HG03045 (cell line): Measurements from ENCODE around the gene MYO16.

ENCODE experiments used
- ATAC-seq: cut with Tn5 transposase; IDR thresholded peaks from one replicate; pipeline ENCODE4 v1.9.1; 2021; ENCODE audit warnings: mild to moderate bottlenecking, moderate library complexity; ENCODE audit not compliant: unreplicated experiment

Gene MYO16

DNA sequence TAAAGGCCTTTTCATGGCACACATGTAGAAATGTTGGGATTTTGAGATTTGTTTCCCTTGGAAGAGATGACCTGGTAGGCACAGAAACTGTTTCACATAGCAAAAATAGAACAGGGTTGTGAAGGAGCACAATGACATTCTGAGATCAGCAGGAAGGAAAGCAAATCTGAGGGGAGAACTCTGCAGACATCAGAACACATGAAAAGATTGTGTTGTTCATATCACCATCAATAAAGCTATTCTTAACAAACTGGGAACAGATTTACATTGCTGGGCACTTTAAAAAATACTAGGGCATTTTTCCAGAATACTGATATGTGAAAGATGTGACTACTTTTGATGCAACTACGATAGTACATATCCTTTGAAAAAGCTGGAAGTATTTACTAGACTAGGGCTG, 481.7 kb downstream of the MYO16 start:
- ATAC-seq, result no peak

DNA sequence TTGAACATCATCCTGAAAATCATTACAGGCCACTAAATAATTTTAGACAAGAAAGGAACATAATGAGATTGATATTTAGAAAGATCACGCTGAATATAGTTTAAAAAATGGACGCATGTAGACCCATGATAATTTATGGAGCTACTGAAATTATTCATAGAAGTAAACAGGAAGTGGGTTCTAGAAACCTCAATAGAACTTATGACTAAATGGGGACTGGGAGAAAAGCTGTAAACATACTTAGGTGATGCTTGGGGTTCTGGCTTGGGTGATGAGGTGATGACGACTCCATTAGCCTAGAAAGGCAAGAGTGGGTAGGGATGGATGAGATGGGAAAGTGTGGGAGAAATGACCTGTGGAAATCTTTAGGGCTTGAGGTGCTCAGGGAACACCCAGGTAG, 484.0 kb downstream of the MYO16 start:
- no peak for ATAC-seq

DNA sequence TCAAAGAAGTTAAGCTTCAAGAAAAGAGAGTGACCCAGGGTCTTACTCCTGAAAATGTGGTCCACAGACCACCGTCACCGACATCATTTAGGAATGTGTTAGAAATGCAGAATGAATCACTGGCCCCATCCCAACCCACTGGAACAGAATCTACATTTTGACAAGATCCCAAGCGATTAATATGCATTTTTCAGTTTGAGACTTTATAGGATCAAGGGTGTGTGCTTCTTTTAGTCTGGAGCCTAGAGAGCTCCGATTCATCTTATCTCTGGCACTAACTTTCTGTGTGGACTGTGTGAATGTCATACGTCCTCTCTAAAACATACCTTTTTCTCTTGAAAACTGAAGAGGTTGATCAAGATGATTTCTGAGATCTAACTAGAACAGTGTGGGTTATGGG, 484.8 kb downstream of the MYO16 start:
- ATAC-seq, result no peak

DNA sequence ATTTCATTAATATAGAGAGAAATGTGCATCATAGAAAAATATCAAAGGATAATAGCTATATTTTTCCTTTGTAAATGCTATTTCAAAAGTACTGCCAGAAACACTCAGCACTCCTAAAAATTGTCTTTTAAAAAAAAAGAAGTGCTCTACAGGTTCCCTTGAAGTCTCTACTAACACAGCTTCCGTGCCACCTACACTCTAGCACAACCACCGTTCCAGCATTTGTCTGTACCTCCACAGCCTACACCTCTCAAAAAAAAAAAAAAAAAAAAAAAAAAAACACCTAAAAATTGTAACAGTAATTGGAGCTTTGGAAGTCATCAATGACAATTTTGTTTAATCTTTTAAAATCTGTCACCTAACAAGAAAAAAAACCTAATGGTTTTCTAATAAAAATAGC, 485.6 kb downstream of the MYO16 start:
- ATAC-seq, result no peak

DNA sequence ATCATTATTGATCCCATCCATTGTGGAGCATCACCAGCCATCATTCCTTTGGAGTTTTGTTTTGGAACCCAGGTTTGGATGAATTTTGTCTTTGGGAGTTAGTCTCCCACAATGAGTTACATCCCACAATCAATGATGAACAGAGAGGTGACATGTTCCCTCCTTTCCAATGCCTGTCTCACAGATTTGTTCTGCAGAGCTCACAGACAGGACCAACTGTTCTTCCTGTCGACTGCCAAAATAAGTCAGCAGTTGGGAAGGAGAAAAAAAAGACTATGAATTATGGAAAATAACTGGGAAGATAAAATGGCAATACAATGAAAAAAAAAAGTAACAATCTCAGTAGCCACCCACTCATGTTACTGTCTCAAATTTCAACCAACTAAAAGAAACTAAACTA, 489.1 kb downstream of the MYO16 start:
- no peak for ATAC-seq

DNA sequence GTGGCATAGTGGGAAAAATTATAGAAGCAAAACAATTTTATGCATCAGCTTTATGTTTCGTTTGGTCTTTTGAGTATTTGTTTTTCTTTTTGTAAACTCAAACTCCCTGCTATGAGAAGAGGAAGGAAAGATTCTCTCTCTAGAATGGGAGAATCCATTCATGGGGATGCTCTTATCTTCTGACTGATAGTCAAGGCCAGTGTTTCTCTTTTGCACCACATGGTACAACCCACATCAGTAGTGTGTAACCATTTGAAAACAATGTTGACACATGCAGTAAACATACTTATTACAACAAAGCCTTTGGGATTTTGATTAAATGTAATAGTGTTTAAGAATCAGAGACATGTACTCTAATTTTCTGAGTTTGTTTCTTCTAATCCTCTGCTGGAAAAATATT, 490.5 kb downstream of the MYO16 start:
- ATAC-seq, result no peak

DNA sequence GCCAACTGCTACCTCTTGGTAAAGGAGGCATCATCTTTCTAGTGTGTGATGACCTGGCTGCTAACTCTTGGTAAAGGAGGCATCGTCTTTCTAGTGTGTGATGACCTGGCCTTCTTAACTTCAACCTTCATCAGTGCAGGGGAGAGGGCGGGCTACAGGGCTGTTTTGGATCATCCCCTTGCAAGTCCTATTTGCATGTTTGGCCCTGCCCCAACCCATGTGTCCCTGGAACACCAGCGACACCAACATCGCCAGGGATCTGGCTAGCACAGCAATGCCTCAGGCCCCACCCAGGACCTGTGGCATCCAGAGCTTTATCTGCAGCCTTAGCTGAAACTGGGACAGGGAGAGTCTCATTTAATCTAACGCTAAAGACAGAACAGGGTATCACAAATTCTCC, 492.4 kb downstream of the MYO16 start:
- ATAC-seq, result no peak

DNA sequence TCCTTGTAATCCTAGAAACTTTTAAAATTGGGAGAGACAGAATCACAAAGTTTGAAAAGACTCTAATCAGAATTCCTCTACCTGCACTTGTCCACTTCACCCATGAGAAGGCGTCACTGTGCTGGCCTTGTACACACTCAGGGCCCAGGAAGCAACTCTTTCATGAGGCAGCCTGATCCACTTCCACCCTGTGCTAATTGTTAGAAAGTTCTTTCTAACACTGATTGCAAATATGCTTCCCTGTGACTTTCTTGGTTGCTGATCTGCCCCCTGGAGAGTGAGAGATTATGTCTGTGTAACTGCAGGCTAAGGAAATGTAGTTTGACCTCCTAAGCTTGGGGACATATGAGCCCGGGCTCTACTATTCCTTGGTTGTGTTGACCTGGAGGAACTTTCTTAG, 494.6 kb downstream of the MYO16 start:
- ATAC-seq, result no peak

DNA sequence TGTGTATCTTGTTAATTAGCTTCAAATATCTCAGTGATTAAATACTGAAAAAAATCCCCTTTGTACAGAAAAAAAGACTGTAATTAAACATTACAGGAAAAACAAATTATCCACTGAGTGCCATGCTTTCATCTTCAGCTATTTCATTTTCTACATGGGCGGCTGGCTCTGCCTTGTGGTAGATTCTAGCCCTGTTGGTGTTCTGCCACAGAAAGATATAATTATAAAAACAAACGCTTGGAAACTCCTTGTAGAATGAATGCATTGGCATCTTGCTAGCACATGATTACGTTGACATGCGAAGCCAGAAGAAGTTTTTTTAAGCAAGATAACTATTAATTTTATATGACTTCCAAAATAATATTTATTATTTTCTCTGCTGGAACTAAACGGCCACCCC, 496.8 kb downstream of the MYO16 start:
- ATAC-seq, result no peak

DNA sequence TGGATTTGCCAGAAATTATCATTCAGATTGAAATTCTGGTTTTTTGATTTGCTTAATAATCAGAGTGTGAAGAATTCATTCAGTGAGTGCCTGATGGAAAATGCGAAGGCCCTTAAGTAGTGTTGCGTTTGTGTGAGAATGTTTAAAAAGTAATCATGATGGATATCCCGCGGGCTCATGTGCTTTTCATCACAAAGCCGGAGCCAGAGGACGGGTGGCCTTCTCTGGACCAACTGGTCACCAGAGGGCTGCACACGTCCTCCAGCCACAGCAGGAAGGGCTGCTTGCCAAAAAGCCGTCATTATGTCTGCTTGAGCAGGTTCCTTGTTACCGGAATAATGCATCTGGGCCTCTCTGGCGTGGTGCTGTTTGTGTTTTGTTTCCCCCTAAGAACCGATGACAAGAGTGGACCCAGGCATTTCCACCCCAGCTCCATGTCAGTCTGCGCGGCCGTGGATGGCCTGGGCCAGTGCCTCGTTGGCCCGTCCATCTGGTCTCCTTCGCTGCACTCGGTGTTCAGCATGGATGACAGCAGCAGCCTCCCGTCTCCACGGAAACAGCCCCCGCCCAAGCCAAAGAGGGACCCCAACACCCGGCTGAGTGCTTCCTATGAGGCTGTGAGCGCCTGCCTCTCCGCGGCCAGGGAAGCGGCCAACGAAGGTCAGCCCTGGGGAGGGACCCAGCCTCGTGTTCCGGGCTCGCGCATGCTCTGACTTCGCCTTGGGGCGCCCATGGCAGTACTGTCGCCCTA, 497.7 kb downstream of the MYO16 start:
- ATAC-seq, result no peak

DNA sequence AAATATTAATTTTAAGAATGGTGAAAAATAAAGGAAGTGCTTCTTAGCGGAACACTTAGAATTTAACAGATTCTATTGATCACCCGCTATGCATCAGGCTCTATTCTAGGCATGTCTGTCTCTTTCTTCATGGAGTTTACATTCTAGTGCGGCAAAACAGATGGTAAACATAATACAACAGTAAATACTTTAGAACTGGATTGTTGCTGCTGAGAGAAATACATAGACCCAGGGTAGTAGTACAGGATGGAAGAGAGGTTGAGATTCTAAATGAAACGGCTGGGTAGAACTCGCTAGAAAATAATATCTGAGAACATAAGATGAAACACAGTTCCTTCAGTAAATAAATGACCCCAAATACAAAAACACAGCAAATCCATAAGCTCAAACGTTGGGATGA, 498.7 kb downstream of the MYO16 start:
- no peak for ATAC-seq

DNA sequence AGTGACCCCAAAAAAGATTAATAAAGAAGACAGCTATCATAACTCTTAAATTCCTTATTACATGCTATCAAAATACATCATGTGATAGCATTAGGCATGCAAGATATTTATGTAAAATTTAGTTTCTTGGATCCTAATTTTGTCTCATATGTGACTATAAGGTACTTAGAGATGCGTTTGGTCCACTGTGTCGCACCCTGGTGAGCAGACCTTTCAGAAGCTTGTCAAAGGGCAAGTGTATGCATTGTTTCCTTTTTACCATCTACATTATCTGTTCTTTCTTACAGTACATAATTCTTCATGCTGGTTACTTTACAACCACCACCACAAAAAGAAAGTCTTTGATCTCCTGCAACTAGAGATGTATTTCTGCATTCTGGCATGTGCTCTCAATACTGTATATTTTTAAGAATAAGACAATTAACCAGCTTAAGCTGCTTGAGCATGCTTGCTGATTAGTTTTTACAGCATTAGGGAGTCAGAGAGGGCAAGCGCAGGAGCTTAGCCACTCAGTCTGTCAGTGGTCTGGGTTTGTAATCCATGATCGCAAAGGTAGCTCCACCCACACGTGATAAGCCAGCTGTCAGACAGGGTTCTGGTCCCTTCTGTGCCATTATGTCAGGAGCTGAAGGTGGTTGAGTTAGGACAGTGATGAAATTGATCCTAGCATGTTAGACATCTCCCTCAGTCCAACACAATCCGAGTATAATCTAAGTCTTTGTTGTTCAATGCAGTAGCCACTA, 500.9 kb downstream of the MYO16 start:
- ATAC-seq, result no peak

DNA sequence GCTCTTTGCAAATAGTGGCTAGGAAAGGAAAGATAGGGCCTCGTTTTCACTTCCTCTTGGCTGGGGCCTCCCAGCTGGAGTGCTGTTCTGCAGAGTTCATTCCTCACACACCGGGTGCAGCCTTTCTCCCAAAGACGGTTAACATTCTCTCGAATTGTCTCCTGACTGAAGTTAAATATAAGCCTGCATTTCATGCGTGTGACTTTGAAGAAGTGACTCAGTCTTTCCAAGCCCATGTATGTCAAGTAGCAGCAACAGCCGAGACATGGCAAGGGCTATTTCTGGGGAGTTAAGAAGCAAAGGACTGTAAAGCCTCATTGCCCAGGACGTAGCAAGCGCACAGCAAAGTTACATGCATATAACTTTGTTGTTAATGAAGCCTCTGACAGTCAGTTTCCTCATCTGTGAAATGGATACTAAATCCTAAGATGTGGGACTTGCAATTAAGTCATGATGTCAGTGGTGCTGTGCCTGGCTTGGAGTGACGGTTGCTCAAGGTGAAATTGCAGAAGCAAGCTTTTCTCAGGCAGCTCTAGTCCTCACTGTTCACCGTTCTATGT, 502.4 kb downstream of the MYO16 start:
- ATAC-seq, result peak; percentile 89

DNA sequence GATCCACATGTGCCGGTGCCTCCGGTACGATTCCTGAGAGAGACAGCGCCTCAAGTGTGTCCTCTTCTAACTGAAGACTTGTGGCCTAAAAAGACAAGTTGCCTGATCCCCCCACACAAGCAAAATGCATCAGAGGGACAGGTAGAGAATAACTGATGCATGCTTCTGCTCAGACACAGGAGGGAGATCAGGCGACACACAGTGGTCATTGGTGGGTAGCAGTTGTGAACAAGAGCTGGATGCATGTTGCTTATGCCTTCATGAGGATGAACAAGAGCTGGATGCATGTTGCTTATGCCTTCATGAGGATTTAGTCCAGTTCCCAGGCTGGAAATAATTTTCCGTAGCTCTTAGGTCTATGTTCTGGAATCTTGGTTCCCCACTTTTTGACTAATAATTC, 505.6 kb downstream of the MYO16 start:
- no peak for ATAC-seq

DNA sequence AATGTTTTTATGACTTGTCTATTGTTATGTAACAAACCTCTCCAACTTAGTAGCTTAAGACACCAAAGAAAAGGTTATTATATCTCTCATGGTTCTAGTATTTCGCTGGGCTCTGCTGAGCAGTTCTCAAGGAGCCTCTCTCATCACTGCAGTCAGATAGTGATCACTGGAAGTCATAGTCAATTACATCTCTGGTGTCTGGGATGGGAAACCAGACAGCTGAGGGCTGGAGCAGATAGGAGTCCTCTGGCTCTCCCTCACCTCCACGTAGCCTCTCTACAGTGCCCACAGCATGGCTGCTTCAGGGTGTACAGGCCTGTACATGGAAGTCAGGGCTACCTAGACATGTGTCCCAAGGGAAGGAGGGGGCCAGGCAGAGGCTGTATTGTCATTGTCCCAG, 507.5 kb downstream of the MYO16 start:
- no peak for ATAC-seq

DNA sequence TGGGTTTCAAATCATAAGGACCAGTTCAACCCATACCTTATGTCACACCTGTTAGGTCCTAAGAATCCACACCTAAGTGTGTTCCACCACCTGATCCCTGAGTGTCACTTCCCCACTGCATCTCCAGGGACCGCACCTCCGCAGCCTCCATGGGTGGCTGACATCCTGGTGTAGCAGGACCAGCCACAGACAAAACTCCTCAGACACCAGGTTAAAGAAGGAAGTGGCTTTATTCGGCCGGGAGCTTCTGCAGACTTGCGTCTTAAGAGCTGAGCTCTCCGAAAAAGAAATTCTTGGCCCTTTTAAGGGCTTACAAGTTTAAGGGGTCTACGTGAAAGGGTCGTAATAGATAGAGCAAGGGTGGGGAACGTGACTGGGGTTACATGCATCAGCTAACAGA, 509.9 kb downstream of the MYO16 start:
- ATAC-seq, result no peak

DNA sequence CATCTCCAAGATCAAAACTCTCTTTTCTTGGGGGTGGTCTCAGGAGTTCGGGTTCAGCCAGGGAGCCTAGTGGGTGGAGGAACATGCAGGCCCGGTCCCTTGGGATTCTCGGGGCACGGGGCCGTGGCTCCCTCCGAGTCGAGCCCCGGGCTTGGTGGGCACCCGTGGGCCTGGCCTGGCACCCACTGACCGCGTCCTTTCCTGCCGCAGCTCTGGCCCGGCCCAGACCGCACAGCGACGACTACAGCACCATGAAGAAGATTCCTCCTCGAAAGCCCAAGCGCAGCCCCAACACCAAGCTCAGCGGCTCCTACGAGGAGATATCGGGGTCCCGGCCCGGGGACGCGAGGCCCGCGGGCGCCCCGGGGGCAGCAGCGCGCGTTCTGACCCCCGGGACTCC, 510.6 kb downstream of the MYO16 start:
- no peak for ATAC-seq

DNA sequence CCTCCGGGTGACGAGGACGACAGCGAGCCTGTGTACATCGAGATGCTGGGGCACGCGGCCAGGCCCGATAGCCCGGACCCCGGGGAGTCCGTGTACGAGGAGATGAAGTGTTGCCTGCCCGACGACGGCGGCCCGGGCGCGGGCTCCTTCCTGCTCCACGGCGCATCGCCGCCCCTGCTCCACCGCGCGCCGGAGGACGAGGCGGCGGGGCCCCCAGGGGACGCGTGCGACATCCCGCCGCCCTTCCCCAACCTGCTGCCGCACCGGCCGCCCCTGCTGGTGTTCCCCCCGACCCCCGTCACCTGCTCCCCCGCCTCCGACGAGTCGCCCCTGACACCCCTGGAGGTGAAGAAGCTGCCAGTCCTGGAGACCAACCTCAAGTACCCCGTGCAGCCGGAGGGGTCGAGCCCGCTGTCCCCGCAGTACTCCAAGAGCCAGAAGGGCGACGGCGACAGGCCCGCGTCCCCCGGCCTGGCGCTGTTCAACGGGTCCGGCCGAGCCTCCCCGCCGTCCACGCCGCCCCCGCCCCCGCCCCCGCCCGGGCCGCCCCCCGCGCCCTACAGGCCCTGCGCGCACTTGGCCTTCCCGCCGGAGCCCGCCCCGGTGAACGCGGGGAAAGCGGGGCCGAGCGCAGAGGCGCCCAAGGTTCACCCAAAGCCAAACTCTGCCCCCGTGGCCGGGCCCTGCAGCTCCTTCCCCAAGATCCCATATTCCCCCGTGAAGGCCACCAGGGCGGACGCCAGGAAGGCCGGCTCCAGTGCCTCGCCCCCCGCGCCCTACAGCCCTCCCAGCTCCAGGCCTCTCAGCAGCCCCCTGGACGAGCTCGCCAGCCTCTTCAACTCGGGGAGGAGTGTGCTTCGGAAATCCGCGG, 511.3 kb downstream of the MYO16 start:
- no peak for ATAC-seq

DNA sequence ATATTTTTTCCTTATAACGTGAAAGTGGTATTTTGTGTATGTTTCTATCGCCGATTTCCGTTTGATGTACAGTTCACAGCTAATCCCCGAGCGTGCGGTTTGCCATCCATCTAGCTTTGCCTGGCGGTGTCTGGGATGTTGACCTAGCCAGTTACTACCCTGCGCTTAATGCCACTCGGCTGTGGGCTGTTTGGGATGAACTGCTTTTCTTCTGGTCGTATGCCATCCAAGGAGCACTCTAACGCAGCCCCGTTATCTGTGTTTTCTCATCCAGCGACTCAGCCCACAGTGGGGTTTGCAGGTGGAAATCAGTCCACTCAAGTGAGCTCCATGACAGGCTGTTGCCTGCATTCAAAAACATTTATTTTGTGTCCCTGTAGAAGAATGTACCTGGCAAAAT, 512.3 kb downstream of the MYO16 start:
- no peak for ATAC-seq

DNA sequence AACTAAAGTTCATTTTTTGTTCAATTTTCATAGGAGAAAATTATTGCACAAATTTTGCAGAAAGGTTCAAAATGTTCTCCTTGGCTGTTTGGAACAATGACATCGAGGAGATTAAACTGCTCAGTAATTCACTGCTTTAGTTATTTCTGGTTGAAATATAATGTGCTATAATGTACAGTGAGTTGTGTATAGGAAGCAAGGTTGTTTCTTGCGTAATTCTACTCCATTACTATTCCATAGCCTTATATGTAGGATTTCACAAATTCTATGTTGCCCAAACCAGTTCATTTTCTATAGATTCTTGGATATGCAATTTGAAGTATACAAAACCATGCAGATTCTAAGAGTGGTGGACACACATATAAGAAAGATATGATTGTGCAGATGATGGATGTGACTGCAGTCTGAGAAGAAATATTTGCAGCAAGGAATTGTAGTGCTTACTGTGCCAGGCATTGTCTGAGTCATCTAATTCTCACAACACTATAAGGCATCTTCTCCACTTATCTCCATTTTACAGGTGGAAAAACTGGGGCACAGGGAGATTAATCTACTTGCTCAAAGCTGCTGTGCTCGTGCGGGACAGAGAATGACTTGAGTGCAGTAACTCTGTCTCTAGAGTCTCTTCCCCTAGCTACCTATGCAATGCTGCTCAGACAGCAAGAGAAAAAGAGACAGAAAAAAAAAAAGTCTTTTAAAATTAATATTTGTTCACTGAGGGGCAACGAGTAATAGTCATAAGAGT, 515.5 kb downstream of the MYO16 start:
- ATAC-seq, result no peak

DNA sequence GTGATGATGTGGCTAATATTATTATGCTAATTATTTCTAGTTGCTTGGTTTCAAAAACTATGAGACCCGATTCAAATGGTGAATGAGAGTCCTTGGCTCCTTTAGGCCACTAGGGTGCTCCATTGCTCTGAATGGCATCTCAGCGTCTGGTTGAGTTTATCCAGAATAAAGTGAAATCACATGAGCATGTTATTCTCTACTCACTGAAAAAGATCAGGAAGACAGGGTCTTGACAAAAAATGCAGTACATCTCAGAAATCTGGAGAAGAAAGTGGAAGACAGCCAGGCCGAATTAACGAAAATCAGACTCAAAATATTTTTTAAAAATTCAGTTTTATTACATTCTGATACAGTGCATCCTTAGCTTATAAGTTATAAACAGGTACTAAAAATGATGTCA, 516.2 kb downstream of the MYO16 start:
- peak; percentile 91 for ATAC-seq
